ENCODE data around the gene ATXN1.

GRCh38 chr6:16496991-16497801 is 264.1 kb downstream of the ATXN1 start:
- TF ChIP-seq SUZ12 (IDR thresholded peaks at IDR 0.05), result no peak
- no peak for TF ChIP-seq NFRKB (IDR thresholded peaks at IDR 0.05)

Data from HEK293T (cell line).